SIG-M5 treated with dmso at 0.1 percent for 504 hours (cell line): Measurements from ENCODE around the gene PROX1.

Experiments
- DNase-seq: peaks from one replicate; lab custom pipeline; 2025; ENCODE audit not compliant: unreplicated experiment; lab: John Stamatoyannopoulos, UW

Gene PROX1

GRCh38 chr1:213997038-213997771 lies 9.4 kb downstream of the PROX1 start:
- DNase-seq: no peak

- DNase-seq: no peak
These were observed 10.0 kb downstream of the PROX1 start for GRCh38 chr1:213997772-213998107.

GRCh38 chr1:213998785-213999184 lies 11.0 kb downstream of the PROX1 start:
- DNase-seq: no peak

GRCh38 chr1:213999732-214000131 lies 12.0 kb downstream of the PROX1 start:
- DNase-seq: no peak

GRCh38 chr1:214002060-214002459 lies 14.3 kb downstream of the PROX1 start:
- DNase-seq: no peak

GRCh38 chr1:214002472-214002871 lies 14.7 kb downstream of the PROX1 start:
- no peak for DNase-seq

GRCh38 chr1:214003233-214003632 lies 15.5 kb downstream of the PROX1 start:
- no peak for DNase-seq

GRCh38 chr1:214004014-214004413 lies 16.2 kb downstream of the PROX1 start:
- DNase-seq: no peak

- DNase-seq: no peak
These were observed 17.0 kb downstream of the PROX1 start for GRCh38 chr1:214004795-214005194.

GRCh38 chr1:214005708-214006107 lies 17.9 kb downstream of the PROX1 start:
- DNase-seq: no peak

- DNase-seq: no peak
These were observed 19.1 kb downstream of the PROX1 start for GRCh38 chr1:214006845-214007244.

GRCh38 chr1:214008347-214008746 lies 20.6 kb downstream of the PROX1 start:
- no peak for DNase-seq

GRCh38 chr1:214008791-214009422 lies 21.1 kb downstream of the PROX1 start:
- DNase-seq: no peak

- DNase-seq: no peak
These were observed 21.8 kb downstream of the PROX1 start for GRCh38 chr1:214009423-214010196.

- DNase-seq: no peak
These were observed 22.4 kb downstream of the PROX1 start for GRCh38 chr1:214010197-214010573.

GRCh38 chr1:214010717-214011116 lies 22.9 kb downstream of the PROX1 start:
- DNase-seq: no peak

GRCh38 chr1:214012418-214012817 lies 24.6 kb downstream of the PROX1 start:
- DNase-seq: no peak

GRCh38 chr1:214013614-214014377 lies 26.0 kb downstream of the PROX1 start:
- DNase-seq: no peak

- no peak for DNase-seq
These were observed 27.0 kb downstream of the PROX1 start for GRCh38 chr1:214014730-214015129.

GRCh38 chr1:214017191-214017982 lies 29.6 kb downstream of the PROX1 start:
- no peak for DNase-seq
